ENCODE results near the gene EBF3.

Gene EBF3

GRCh38 chr10:129849452-129849750, 114.7 kb downstream of the EBF3 start:
- no peak for DNase-seq

- no peak for DNase-seq
Observed at GRCh38 chr10:129848696-129849451, 115.2 kb downstream of the EBF3 start.

- no peak for DNase-seq
Observed at GRCh38 chr10:129847741-129848483, 116.2 kb downstream of the EBF3 start.

- no peak for DNase-seq
Observed at GRCh38 chr10:129846991-129847391, 117.1 kb downstream of the EBF3 start.

- DNase-seq, result no peak
Observed at GRCh38 chr10:129845111-129845753, 118.8 kb downstream of the EBF3 start.

GRCh38 chr10:129844216-129844766, 119.8 kb downstream of the EBF3 start:
- no peak for DNase-seq

GRCh38 chr10:129843702-129844101, 120.4 kb downstream of the EBF3 start:
- no peak for DNase-seq

GRCh38 chr10:129843131-129843541, 120.9 kb downstream of the EBF3 start:
- DNase-seq, result no peak

- no peak for DNase-seq
Observed at GRCh38 chr10:129842031-129842430, 122.0 kb downstream of the EBF3 start.

GRCh38 chr10:129841590-129841989, 122.5 kb downstream of the EBF3 start:
- DNase-seq, result no peak

GRCh38 chr10:129841071-129841470, 123.0 kb downstream of the EBF3 start:
- no peak for DNase-seq

GRCh38 chr10:129840196-129840590, 123.9 kb downstream of the EBF3 start:
- no peak for DNase-seq

- no peak for DNase-seq
Observed at GRCh38 chr10:129839285-129840195, 124.5 kb downstream of the EBF3 start.

GRCh38 chr10:129838794-129839193, 125.3 kb downstream of the EBF3 start:
- no peak for DNase-seq

- DNase-seq, result no peak
Observed at GRCh38 chr10:129837909-129838582, 126.0 kb downstream of the EBF3 start.

GRCh38 chr10:129836253-129836652, 127.8 kb downstream of the EBF3 start:
- no peak for DNase-seq

GRCh38 chr10:129833994-129834739, 129.9 kb downstream of the EBF3 start:
- no peak for DNase-seq

GRCh38 chr10:129833468-129833950, 130.6 kb downstream of the EBF3 start:
- DNase-seq, result no peak

GRCh38 chr10:129832573-129833467, 131.3 kb downstream of the EBF3 start:
- DNase-seq, result no peak

- DNase-seq, result no peak
Observed at GRCh38 chr10:129831150-129831549, 132.9 kb downstream of the EBF3 start.

Measured in CD4-positive, alpha-beta T cell treated with Interleukin-1 beta for 1 hour (primary cell).